ENCODE results near the gene DSCAML1. TPM values are rescaled to one million over a fixed set of nuclear protein-coding genes. Genes with fewer than 3 reads are reported as not detected.
"Not testable (repeated sequence)": the region's sequence is repeated elsewhere in the genome, so short reads cannot be mapped to it uniquely, and the experiment has no call there.

The DSCAML1 gene
- total and polyA plus RNA-seq, 4 donors, result 0.18 to 1.5 (median 1.1) TPM

- ATAC-seq (ENCODE audit: insufficient read depth, low FRiP score) (no peak), DNase-seq (no peak)
- TF ChIP-seq CTCF (IDR thresholded peaks at IDR 0.05; ENCODE audit: control extremely low read depth, extremely low read depth), result no peak
- no peaks in the 10 kb centered on the region for H3K36me3 ChIP-seq (ENCODE audit: control insufficient read depth in 4 of 4, insufficient read depth in 4 of 4, low read length in 4 of 4)
- H3K4me1 ChIP-seq (ENCODE audit: control insufficient read depth in 5 of 5, insufficient read depth in 5 of 5, low read length in 5 of 5), result peaks cover 0 to 4% (median 0%) of the 10 kb centered on the region in 5 donors
- H3K9me3 ChIP-seq (ENCODE audit: control insufficient read depth in 4 of 4, insufficient read depth in 3 of 4, low read length in 3 of 4), result peaks cover 0 to 8% (median 0%) of the 10 kb centered on the region in 4 donors
- H3K27me3 ChIP-seq (ENCODE audit: control insufficient read depth in 3 of 3, insufficient read depth in 3 of 3, low read length in 2 of 3), result peaks cover 0 to 2% (median 0%) of the 10 kb centered on the region in 3 donors
- no peak overlapping the region for H3K9ac ChIP-seq (ENCODE audit: insufficient read depth in 1 of 2, low read length in 2 of 2)
- no peak overlapping the region for H3K27ac ChIP-seq (ENCODE audit: low read depth in 1 of 2, low read length in 1 of 2)
- WGBS, 2 donors, result 81 to 89% methylated on average over 15 of the region's 15 CpGs
- no peak overlapping the region for H3K4me3 ChIP-seq
These were observed 339.8 kb downstream of the DSCAML1 start for GRCh38 chr11:117457031-117457785.

GRCh38 chr11:117456721-117457029 lies 340.3 kb downstream of the DSCAML1 start:
- not testable (repeated sequence) for H3K9me3 ChIP-seq (ENCODE audit: control insufficient read depth in 4 of 4, insufficient read depth in 3 of 4, low read length in 3 of 4); H3K9ac ChIP-seq (ENCODE audit: insufficient read depth in 1 of 2, low read length in 2 of 2); H3K27ac ChIP-seq (ENCODE audit: low read depth in 1 of 2, low read length in 1 of 2); H3K4me3 ChIP-seq; ATAC-seq (ENCODE audit: insufficient read depth, low FRiP score); H3K27me3 ChIP-seq (ENCODE audit: control insufficient read depth in 3 of 3, insufficient read depth in 3 of 3, low read length in 2 of 3); H3K4me1 ChIP-seq (ENCODE audit: control insufficient read depth in 5 of 5, insufficient read depth in 5 of 5, low read length in 5 of 5); DNase-seq; H3K36me3 ChIP-seq (ENCODE audit: control insufficient read depth in 4 of 4, insufficient read depth in 4 of 4, low read length in 4 of 4)
- WGBS, 2 donors, result 92 to 95% methylated on average over 8 of the region's 8 CpGs

GRCh38 chr11:117456027-117456720 lies 340.8 kb downstream of the DSCAML1 start:
- ATAC-seq (ENCODE audit: insufficient read depth, low FRiP score), result no peak

More at GRCh38 chr11:117456027-117456720, 340.8 kb downstream of the DSCAML1 start:
- H3K9me3 ChIP-seq (ENCODE audit: control insufficient read depth in 4 of 4, insufficient read depth in 3 of 4, low read length in 3 of 4), result peaks cover 0 to 8% (median 0%) of the 10 kb centered on the region in 4 donors
- peaks cover 0 to 4% (median 0%) of the 10 kb centered on the region in 5 donors for H3K4me1 ChIP-seq (ENCODE audit: control insufficient read depth in 5 of 5, insufficient read depth in 5 of 5, low read length in 5 of 5)
- TF ChIP-seq CTCF (IDR thresholded peaks at IDR 0.05; ENCODE audit: control extremely low read depth, extremely low read depth), result no peak
- H3K27me3 ChIP-seq (ENCODE audit: control insufficient read depth in 3 of 3, insufficient read depth in 3 of 3, low read length in 2 of 3), result no peaks in the 10 kb centered on the region
- no peaks in the 10 kb centered on the region for H3K36me3 ChIP-seq (ENCODE audit: control insufficient read depth in 4 of 4, insufficient read depth in 4 of 4, low read length in 4 of 4)
- no peak overlapping the region for H3K9ac ChIP-seq (ENCODE audit: insufficient read depth in 1 of 2, low read length in 2 of 2)
- no peak overlapping the region for H3K27ac ChIP-seq (ENCODE audit: low read depth in 1 of 2, low read length in 1 of 2)
- no peak for DNase-seq
- no peak overlapping the region for H3K4me3 ChIP-seq
- 89 to 90% methylated on average over 7 of the region's 7 CpGs for WGBS, 2 donors
